PC-9 (cell line): ENCODE results near the gene C12orf57. TPM values are rescaled to one million over a fixed set of nuclear protein-coding genes. Genes with fewer than 3 reads are reported as not detected.

Experiments
- BruUV-seq: library from RNA; stranded (reverse); fragments of 400-500 nt; replicated peaks from 2 replicates; lab custom pipeline; 2021; lab: Mats Ljungman, UMichigan
- CTCF ChIA-PET: fragments of 300-600 bp; sonication (Branson Sonifier 250); formaldehyde crosslinking; loops from one replicate; lab custom pipeline; 2022; ENCODE audit warnings: antibody characterized with exemption; lab: Charles Lee
- POLR2A ChIA-PET: fragments of 300-600 bp; sonication (Branson Sonifier 250); formaldehyde crosslinking; loops from one replicate; lab custom pipeline; 2022; ENCODE audit warnings: antibody characterized with exemption; ENCODE audit not compliant: unreplicated experiment; lab: Charles Lee
- DNase-seq, 2 experiments: peaks; one replicate each; pipeline versions ENCODE4 v3.0.0 to v3.0.0-alpha.2; 2015 to 2022; ENCODE audit warnings: mixed read lengths in 1 of 2
- H2AFZ ChIP-seq: fragments of 200-600 bp; sonication (generic); 2 replicates; pipeline ENCODE4 v1.8.1; 2017; ENCODE audit warnings: antibody characterized with exemption
- H3F3A ChIP-seq: fragments of 200-600 bp; sonication (generic); 2 replicates; pipeline ENCODE4 v1.8.1; 2017; ENCODE audit warnings: antibody characterized with exemption, mild to moderate bottlenecking, low read depth; ENCODE audit not compliant: insufficient read depth
- H3K27ac ChIP-seq: fragments of 200-600 bp; sonication (generic); 2 replicates; pipeline ENCODE4 v1.6.1; 2016; ENCODE audit warnings: mixed run types
- H3K27me3 ChIP-seq: fragments of 200-600 bp; sonication (generic); 2 replicates; pipeline ENCODE4 v1.6.1; 2016; ENCODE audit warnings: low read depth, mixed run types; ENCODE audit not compliant: insufficient read depth
- H3K36me3 ChIP-seq: fragments of 200-600 bp; sonication (generic); 2 replicates; pipeline ENCODE4 v1.6.1; 2016; ENCODE audit warnings: low read depth, mixed run types
- H3K4me1 ChIP-seq: fragments of 200-600 bp; sonication (generic); replicated peaks from 2 replicates; pipeline ENCODE4 v1.6.1; 2016; ENCODE audit warnings: mixed run types; ENCODE audit not compliant: insufficient read depth
- H3K4me2 ChIP-seq: fragments of 200-600 bp; sonication (generic); 2 replicates; pipeline ENCODE4 v1.6.1; 2017; ENCODE audit warnings: mixed run types
- H3K4me3 ChIP-seq: fragments of 200-600 bp; sonication (generic); 2 replicates; pipeline ENCODE4 v1.6.1; 2016; ENCODE audit warnings: mixed run types
- H3K79me2 ChIP-seq: fragments of 200-600 bp; sonication (generic); 2 replicates; pipeline ENCODE4 v1.6.1; 2017; ENCODE audit warnings: low read depth, mixed run types
- H3K9me2 ChIP-seq: fragments of 200-600 bp; sonication (generic); 2 replicates; pipeline ENCODE4 v1.8.1; 2017; ENCODE audit warnings: mild to moderate bottlenecking; ENCODE audit not compliant: insufficient read depth
- H3K9me3 ChIP-seq: fragments of 200-600 bp; sonication (generic); 2 replicates; pipeline ENCODE4 v1.8.1; 2016; ENCODE audit warnings: low read depth; ENCODE audit not compliant: insufficient read depth
- H4K20me1 ChIP-seq: fragments of 200-600 bp; sonication (generic); 2 replicates; pipeline ENCODE4 v1.8.1; 2017; ENCODE audit not compliant: insufficient read depth
- CTCF ChIP-seq: fragments of 200-600 bp; sonication (generic); conservative IDR thresholded peaks from 2 replicates; pipeline ENCODE4 v1.6.1; 2017; ENCODE audit warnings: mixed run types, antibody characterized with exemption, mild to moderate bottlenecking, moderate library complexity
- EZH2 ChIP-seq: fragments of 200-600 bp; sonication (generic); IDR thresholded peaks from 2 replicates; pipeline ENCODE4 v1.8.0; 2017; ENCODE audit warnings: antibody characterized with exemption, low read depth
- intact Hi-C: fragments of 100-400 bp; cut with micrococcal nuclease; formaldehyde crosslinking; loops from one replicate; pipeline ENCODE4 v1.10.0; 2022; ENCODE audit not compliant: unreplicated experiment
- total RNA-seq: library from RNA; stranded (reverse); gene quantifications from 2 replicates; pipeline ENCODE4 v1.2.3, GENCODE V29; 2021

C12orf57 gene
- total RNA-seq, 1 experiment from 2014 or later, result 198 TPM

DNA sequence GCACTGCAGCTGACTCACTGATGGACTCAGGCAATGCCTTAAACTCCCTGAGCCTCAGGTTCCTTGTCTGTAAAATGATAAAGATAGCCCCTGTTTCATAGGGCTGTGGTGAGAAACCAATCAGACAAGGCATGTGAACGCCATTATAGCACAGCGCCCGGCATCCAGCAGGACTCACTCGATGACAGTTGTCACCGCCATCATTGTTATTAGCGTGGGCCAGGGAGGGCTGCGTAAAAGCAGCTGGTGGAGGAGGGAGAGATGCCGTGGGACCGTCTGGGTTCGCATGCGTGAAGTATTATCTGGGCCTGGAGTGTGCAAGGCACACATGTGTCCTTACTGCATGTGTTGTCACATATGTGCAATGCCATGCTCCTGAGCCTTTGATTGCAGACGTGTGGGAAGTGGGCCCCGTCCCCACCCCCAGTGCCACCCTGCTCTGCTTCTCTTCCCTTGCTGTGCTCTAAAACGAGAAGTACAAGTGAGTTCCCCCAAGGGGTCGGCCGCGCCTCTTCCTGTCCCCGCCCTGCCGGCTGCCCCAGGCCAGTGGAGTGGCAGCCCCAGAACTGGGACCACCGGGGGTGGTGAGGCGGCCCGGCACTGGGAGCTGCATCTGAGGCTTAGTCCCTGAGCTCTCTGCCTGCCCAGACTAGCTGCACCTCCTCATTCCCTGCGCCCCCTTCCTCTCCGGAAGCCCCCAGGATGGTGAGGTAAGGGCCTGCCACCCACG lies 7.2 kb downstream of the C12orf57 start, which contains the start of gene PTPN6:
Gene PTPN6 (plus strand): TSS at position 546 of the 730 bp plus-strand sequence. CDS start 157 bp downstream, at position 703.
- Histone ChIP-seq H3K4me3 (no peak within 1 kb of the TSS), H3K4me2 (no peak within 1 kb of the TSS), H3K79me2 (peaks cover 17% of the 10 kb centered on the region; the same call in 1 of the 2 replicates), H3K4me1 (peaks cover 7% of the 10 kb centered on the region), H3K27ac (no peak within 1 kb of the TSS), H3K9me2 (no peaks in the 10 kb centered on the region), H3K9me3 (no peaks in the 10 kb centered on the region), H3K27me3 (no peaks in the 10 kb centered on the region), H2AFZ (no peak within 1 kb of the TSS), H4K20me1 (no peaks in the 10 kb centered on the region), H3F3A (peaks cover 8% of the 10 kb centered on the region; the same call in 1 of the 2 replicates), H3K36me3 (no peaks in the 10 kb centered on the region)
- no peak for DNase-seq
- ChIA-PET POLR2A (no interaction called here), CTCF (no interaction called here)
- BruUV-seq, result no TSS peak
- intact Hi-C loops, result no loop called here
- TF ChIP-seq CTCF (no peak), EZH2 (no peak)

DNA sequence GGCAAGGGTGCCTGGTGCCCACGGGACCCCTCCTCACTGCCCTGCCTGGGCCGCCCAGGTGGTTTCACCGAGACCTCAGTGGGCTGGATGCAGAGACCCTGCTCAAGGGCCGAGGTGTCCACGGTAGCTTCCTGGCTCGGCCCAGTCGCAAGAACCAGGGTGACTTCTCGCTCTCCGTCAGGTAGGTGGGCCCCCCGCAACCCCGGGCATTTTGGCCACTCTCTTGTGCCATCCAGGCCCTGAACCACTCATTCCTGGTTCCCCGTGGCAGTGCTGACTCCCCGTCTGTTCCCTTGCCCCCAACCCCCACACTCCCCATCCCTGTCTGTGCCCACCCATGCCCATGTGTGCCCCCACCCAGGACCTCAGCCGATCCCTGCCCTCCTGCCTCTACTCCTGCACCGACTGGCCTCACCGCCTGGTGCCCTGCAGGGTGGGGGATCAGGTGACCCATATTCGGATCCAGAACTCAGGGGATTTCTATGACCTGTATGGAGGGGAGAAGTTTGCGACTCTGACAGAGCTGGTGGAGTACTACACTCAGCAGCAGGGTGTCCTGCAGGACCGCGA lies 7.8 kb downstream of the C12orf57 start:
- no peaks in the 10 kb centered on the region for H3K36me3 ChIP-seq
- H4K20me1 ChIP-seq, result no peaks in the 10 kb centered on the region
- no peak overlapping the region for H2AFZ ChIP-seq
- no peak for TF ChIP-seq EZH2
- H3K27ac ChIP-seq, result no peak overlapping the region
- H3K4me3 ChIP-seq, result no peak overlapping the region
- no TSS peak for BruUV-seq
- DNase-seq, result no peak
- peaks cover 8% of the 10 kb centered on the region; the same call in 1 of the 2 replicates for H3F3A ChIP-seq
- CTCF ChIA-PET, result no interaction called here
- peaks cover 7% of the 10 kb centered on the region for H3K4me1 ChIP-seq
- H3K4me2 ChIP-seq, result no peak overlapping the region
- no peaks in the 10 kb centered on the region for H3K9me2 ChIP-seq
- no peaks in the 10 kb centered on the region for H3K9me3 ChIP-seq
- H3K79me2 ChIP-seq, result peaks cover 17% of the 10 kb centered on the region; the same call in 1 of the 2 replicates
- no peaks in the 10 kb centered on the region for H3K27me3 ChIP-seq
- POLR2A ChIA-PET, result no interaction called here
- intact Hi-C loops, result no loop called here

GRCh38 chr12:6952121-6952862 lies 8.5 kb downstream of the C12orf57 start:
- BruUV-seq, result no TSS peak
- Histone ChIP-seq H3K36me3 (no peaks in the 10 kb centered on the region), H3K9me3 (no peaks in the 10 kb centered on the region), H3K4me3 (no peak overlapping the region), H3K4me1 (peaks cover 1% of the 10 kb centered on the region), H3K79me2 (peaks cover 10% of the 10 kb centered on the region; the same call in 1 of the 2 replicates), H3K9me2 (no peaks in the 10 kb centered on the region), H4K20me1 (no peaks in the 10 kb centered on the region), H3F3A (0 out of 2 replicates have a peak, but pooled peaks cover 8% of the 10 kb centered on the region), H3K27me3 (no peaks in the 10 kb centered on the region), H3K4me2 (no peak overlapping the region), H2AFZ (no peak overlapping the region), H3K27ac (no peak overlapping the region)
- CTCF ChIA-PET, result no interaction called here
- DNase-seq, result no peak
- POLR2A ChIA-PET, result no interaction called here
- intact Hi-C loops, result no loop called here
- TF ChIP-seq CTCF (no peak), EZH2 (no peak)
